Smooth muscle cell of bladder (primary cell): Measurements from ENCODE around the gene PSMC1. TPM values are rescaled to one million over a fixed set of nuclear protein-coding genes. Genes with fewer than 3 reads are reported as not detected.

ENCODE experiments used
- total RNA-seq: library from RNA; depleted of rRNA; stranded (reverse); fragments of >200 nt; gene quantifications from 2 replicates; pipeline ENCODE4 v1.2.3, GENCODE V29; 2014

Gene PSMC1
- total RNA-seq: 114 and 148 TPM in 2 replicates

GRCh38 chr14:90256354-90257131 lies at the start of gene PSMC1:
PSMC1 (plus strand) TSS chr14:90256553; CDS start chr14:90256598, 45 bp downstream.

Other genes with a start within 250 kb of the PSMC1 start
- 0.09 TPM in 1 of 2 replicates, not detected in the other for gene KCNK13, start 194.6 kb upstream of the PSMC1 start, total RNA-seq
- 7.3 TPM in 2 replicates for gene NRDE2, start 75.4 kb downstream of the PSMC1 start, total RNA-seq
- gene CALM1, start 140.5 kb downstream of the PSMC1 start, total RNA-seq: 329 and 411 TPM in 2 replicates